ENCODE measurements around the gene ZMIZ1. TPM values are rescaled to one million over a fixed set of nuclear protein-coding genes. Genes with fewer than 3 reads are reported as not detected.

Gene ZMIZ1
- total RNA-seq, 1 donor from 2014 or later, result 85.2 TPM

DNA sequence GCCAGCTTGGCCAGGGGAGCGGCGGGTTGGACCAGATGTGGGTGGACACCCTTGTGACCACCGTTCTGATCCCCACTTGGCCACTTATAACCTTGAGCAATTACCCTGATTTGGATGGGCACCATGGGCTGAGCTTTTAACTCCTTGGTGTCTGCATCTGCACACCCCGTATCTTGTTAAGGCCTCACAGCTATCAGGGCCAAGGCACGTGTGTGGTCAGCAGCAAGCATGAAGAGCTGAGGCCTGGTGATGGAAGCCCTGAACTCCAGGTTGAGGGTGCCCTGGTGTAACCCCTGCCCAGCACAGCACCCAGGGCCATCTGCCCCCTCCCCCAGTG is 89.2 kb downstream of the ZMIZ1 start:
- Mint-ChIP-seq H3K4me3 (ENCODE audit: low read depth) (no peak overlapping the region), H3K27ac (peak overlapping the region; percentile 96), H3K4me1 (ENCODE audit: low read depth) (peaks cover 42% of the 10 kb centered on the region), H3K36me3 (ENCODE audit: insufficient read depth) (peaks cover 1% of the 10 kb centered on the region), H3K9me3 (ENCODE audit: low read depth) (no peaks in the 10 kb centered on the region), H3K27me3 (no peaks in the 10 kb centered on the region)
- TF ChIP-seq, protein P1, sequence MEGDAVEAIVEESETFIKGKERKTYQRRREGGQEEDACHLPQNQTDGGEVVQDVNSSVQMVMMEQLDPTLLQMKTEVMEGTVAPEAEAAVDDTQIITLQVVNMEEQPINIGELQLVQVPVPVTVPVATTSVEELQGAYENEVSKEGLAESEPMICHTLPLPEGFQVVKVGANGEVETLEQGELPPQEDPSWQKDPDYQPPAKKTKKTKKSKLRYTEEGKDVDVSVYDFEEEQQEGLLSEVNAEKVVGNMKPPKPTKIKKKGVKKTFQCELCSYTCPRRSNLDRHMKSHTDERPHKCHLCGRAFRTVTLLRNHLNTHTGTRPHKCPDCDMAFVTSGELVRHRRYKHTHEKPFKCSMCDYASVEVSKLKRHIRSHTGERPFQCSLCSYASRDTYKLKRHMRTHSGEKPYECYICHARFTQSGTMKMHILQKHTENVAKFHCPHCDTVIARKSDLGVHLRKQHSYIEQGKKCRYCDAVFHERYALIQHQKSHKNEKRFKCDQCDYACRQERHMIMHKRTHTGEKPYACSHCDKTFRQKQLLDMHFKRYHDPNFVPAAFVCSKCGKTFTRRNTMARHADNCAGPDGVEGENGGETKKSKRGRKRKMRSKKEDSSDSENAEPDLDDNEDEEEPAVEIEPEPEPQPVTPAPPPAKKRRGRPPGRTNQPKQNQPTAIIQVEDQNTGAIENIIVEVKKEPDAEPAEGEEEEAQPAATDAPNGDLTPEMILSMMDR (IDR thresholded peaks at IDR 0.05; ENCODE audit: unreplicated experiment), result no peak
- no peak for DNase-seq (ENCODE audit: low spot score, unreplicated experiment)

DNA sequence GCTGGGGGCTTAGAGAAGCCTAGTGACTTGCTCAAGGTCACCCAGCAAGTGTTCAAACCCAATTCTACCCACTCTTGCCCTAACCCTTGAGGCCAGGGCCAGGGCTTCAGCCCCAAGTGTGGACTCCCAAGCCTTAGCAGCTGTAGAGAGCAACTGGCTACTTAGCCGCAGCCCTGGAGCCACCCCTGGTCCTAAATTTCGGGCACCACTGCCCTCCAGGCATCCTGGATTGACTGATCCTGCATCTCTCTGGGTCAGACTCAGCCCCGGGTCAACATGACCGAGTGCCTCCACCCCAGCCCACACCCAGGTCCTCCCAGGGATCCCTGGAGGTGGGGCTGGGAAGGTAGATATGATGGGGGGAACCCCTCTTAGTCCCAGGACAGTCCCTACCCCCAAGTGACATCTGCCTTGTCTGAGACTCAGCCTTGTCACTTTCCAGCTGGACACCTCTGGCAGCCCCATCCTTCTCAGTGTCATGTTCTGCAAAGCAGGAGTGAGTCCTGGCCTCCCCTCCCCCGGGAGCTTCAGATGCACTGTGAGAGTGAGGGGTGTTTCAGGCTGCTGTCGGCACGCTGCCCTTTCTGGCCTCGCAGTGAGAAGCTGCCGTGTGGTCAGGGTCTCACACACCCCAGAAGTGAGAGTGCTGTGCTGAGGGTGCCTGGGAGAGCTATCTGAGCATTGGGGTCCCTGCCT is 89.8 kb downstream of the ZMIZ1 start:
- Mint-ChIP-seq H3K27me3 (no peaks in the 10 kb centered on the region), H3K4me3 (ENCODE audit: low read depth) (no peak overlapping the region), H3K9me3 (ENCODE audit: low read depth) (no peaks in the 10 kb centered on the region), H3K4me1 (ENCODE audit: low read depth) (peaks cover 45% of the 10 kb centered on the region), H3K36me3 (ENCODE audit: insufficient read depth) (peaks cover 1% of the 10 kb centered on the region), H3K27ac (peak overlapping the region; percentile 96)
- no peak for DNase-seq (ENCODE audit: low spot score, unreplicated experiment)
- TF ChIP-seq, protein P1 (IDR thresholded peaks at IDR 0.05; ENCODE audit: unreplicated experiment), result no peak

- peaks cover 2% of the 10 kb centered on the region for H3K36me3 Mint-ChIP-seq (ENCODE audit: insufficient read depth)
- H3K27me3 Mint-ChIP-seq, result no peaks in the 10 kb centered on the region
- no peak for DNase-seq (ENCODE audit: low spot score, unreplicated experiment)
- TF ChIP-seq, protein P1 (IDR thresholded peaks at IDR 0.05; ENCODE audit: unreplicated experiment), result no peak
- peak overlapping the region; percentile 85 for H3K27ac Mint-ChIP-seq
- H3K9me3 Mint-ChIP-seq (ENCODE audit: low read depth), result no peaks in the 10 kb centered on the region
- no peak overlapping the region for H3K4me3 Mint-ChIP-seq (ENCODE audit: low read depth)
- H3K4me1 Mint-ChIP-seq (ENCODE audit: low read depth), result peaks cover 50% of the 10 kb centered on the region
Measured at GRCh38 chr10:79159141-79159651, 90.4 kb downstream of the ZMIZ1 start.

- H3K27ac Mint-ChIP-seq, result peak overlapping the region; percentile 78
- peaks cover 3% of the 10 kb centered on the region for H3K36me3 Mint-ChIP-seq (ENCODE audit: insufficient read depth)
- peaks cover 50% of the 10 kb centered on the region for H3K4me1 Mint-ChIP-seq (ENCODE audit: low read depth)
- DNase-seq (ENCODE audit: low spot score, unreplicated experiment), result no peak
- TF ChIP-seq, protein P1 (IDR thresholded peaks at IDR 0.05; ENCODE audit: unreplicated experiment), result no peak
- H3K4me3 Mint-ChIP-seq (ENCODE audit: low read depth), result no peak overlapping the region
- no peaks in the 10 kb centered on the region for H3K9me3 Mint-ChIP-seq (ENCODE audit: low read depth)
- no peaks in the 10 kb centered on the region for H3K27me3 Mint-ChIP-seq
Measured at GRCh38 chr10:79159785-79160184, 91.0 kb downstream of the ZMIZ1 start.

GRCh38 chr10:79160191-79160590 is 91.4 kb downstream of the ZMIZ1 start:
- Mint-ChIP-seq H3K4me1 (ENCODE audit: low read depth) (peaks cover 47% of the 10 kb centered on the region), H3K9me3 (ENCODE audit: low read depth) (no peaks in the 10 kb centered on the region), H3K27me3 (no peaks in the 10 kb centered on the region), H3K27ac (peak overlapping the region; percentile 78), H3K36me3 (ENCODE audit: insufficient read depth) (peaks cover 3% of the 10 kb centered on the region), H3K4me3 (ENCODE audit: low read depth) (no peak overlapping the region)
- no peak for DNase-seq (ENCODE audit: low spot score, unreplicated experiment)
- TF ChIP-seq, protein P1 (IDR thresholded peaks at IDR 0.05; ENCODE audit: unreplicated experiment), result no peak
